A549 treated with DMSO at 1 μM for 4 hours (cell line): ENCODE measurements around the gene C3orf70. TPM values are rescaled to one million over a fixed set of nuclear protein-coding genes. Genes with fewer than 3 reads are reported as not detected.

Source experiments
- total RNA-seq: library from RNA; stranded (reverse); fragments of 200-300 nt; extraction: Qiagen RNA extraction; gene quantifications from 5 replicates; pipeline ENCODE4 v1.2.3, GENCODE V29; 2022; ENCODE audit warnings: low read depth

The C3orf70 gene
- 0.01 to 0.03 TPM (median 0.02 TPM) in 3 of 5 replicates, not detected in the others for total RNA-seq

GRCh38 chr3:185152410-185153170 is at the start of gene C3orf70:
Gene C3orf70 (minus strand): TSS chr3:185153060. CDS start chr3:185152823, 237 bp downstream.

Other genes with a start within 250 kb of the C3orf70 start
- 1.9 to 3.4 TPM (median 2.4 TPM) in 5 replicates for gene EHHADH, start 101.0 kb upstream of the C3orf70 start, total RNA-seq
- 13.0 to 15.0 TPM (median 14.5 TPM) in 5 replicates for gene MAP3K13, start 210.1 kb upstream of the C3orf70 start, total RNA-seq